ENCODE measurements around the gene PRPF31. TPM values are rescaled to one million over a fixed set of nuclear protein-coding genes. Genes with fewer than 3 reads are reported as not detected.

The PRPF31 gene
- polyA plus RNA-seq (2012; ENCODE audit: insufficient read depth, insufficient read length, low read depth), result 185 TPM

GRCh38 chr19:54115109-54116063 lies at the start of gene PRPF31, which contains the start of gene TFPT:
PRPF31 (plus strand) TSS chr19:54115754; CDS start chr19:54118279, 2,525 bp downstream.
TFPT (minus strand) TSS chr19:54115657; CDS start chr19:54115269, 388 bp downstream.
- TF ChIP-seq CTCF (IDR thresholded peaks at IDR 0.05; ENCODE audit: low read depth, low read length), result no peak
- Histone ChIP-seq H3K36me3 (peaks cover 20% of the 10 kb centered on the region), H3K4me1 (no peaks in the 10 kb centered on the region), H3K4me3 (ENCODE audit: low read depth, low read length) (peak within 1 kb of the TSS; percentile 89), H3K9me3 (no peaks in the 10 kb centered on the region), H3K27me3 (no peaks in the 10 kb centered on the region)
- peak; percentile 94 for DNase-seq

GRCh38 chr19:54069470-54069869 lies 46.1 kb upstream of the PRPF31 start:
- no peak overlapping the region for H3K4me3 ChIP-seq (ENCODE audit: low read depth, low read length)
- no peak for DNase-seq
- peaks cover 12% of the 10 kb centered on the region for H3K27me3 ChIP-seq
- H3K36me3 ChIP-seq, result no peaks in the 10 kb centered on the region
- no peak for TF ChIP-seq CTCF (IDR thresholded peaks at IDR 0.05; ENCODE audit: low read depth, low read length)
- no peaks in the 10 kb centered on the region for H3K4me1 ChIP-seq
- no peaks in the 10 kb centered on the region for H3K9me3 ChIP-seq

- no peak overlapping the region for H3K4me3 ChIP-seq (ENCODE audit: low read depth, low read length)
- no peaks in the 10 kb centered on the region; the same call in 1 of the 2 replicates for H3K27me3 ChIP-seq
- no peak for DNase-seq
- no peak for TF ChIP-seq CTCF (IDR thresholded peaks at IDR 0.05; ENCODE audit: low read depth, low read length)
- no peaks in the 10 kb centered on the region for H3K4me1 ChIP-seq
- H3K9me3 ChIP-seq, result no peaks in the 10 kb centered on the region
- H3K36me3 ChIP-seq, result no peaks in the 10 kb centered on the region
Measured at GRCh38 chr19:54073829-54074228, 41.7 kb upstream of the PRPF31 start.

- H3K27me3 ChIP-seq, result no peaks in the 10 kb centered on the region; the same call in 1 of the 2 replicates
- no peak for DNase-seq
Measured at GRCh38 chr19:54074851-54075250, 40.7 kb upstream of the PRPF31 start.

GRCh38 chr19:54077334-54077733 lies 38.2 kb upstream of the PRPF31 start:
- Histone ChIP-seq H3K4me1 (no peaks in the 10 kb centered on the region), H3K36me3 (no peaks in the 10 kb centered on the region), H3K4me3 (ENCODE audit: low read depth, low read length) (no peak overlapping the region), H3K9me3 (peaks cover 3% of the 10 kb centered on the region), H3K27me3 (no peaks in the 10 kb centered on the region; the same call in 1 of the 2 replicates)
- no peak for DNase-seq
- no peak for TF ChIP-seq CTCF (IDR thresholded peaks at IDR 0.05; ENCODE audit: low read depth, low read length)

More at GRCh38 chr19:54074851-54075250, 40.7 kb upstream of the PRPF31 start:
- Histone ChIP-seq H3K9me3 (no peaks in the 10 kb centered on the region), H3K4me1 (no peaks in the 10 kb centered on the region), H3K36me3 (no peaks in the 10 kb centered on the region), H3K4me3 (ENCODE audit: low read depth, low read length) (no peak overlapping the region)
- no peak for TF ChIP-seq CTCF (IDR thresholded peaks at IDR 0.05; ENCODE audit: low read depth, low read length)

GRCh38 chr19:54081032-54081431 lies 34.5 kb upstream of the PRPF31 start, which contains the start of gene TARM1:
TARM1 (minus strand) TSS chr19:54081365; CDS start chr19:54081340, 25 bp downstream.
- Histone ChIP-seq H3K27me3 (no peaks in the 10 kb centered on the region), H3K4me3 (ENCODE audit: low read depth, low read length) (no peak within 1 kb of the TSS), H3K36me3 (no peaks in the 10 kb centered on the region), H3K4me1 (no peaks in the 10 kb centered on the region), H3K9me3 (peaks cover 3% of the 10 kb centered on the region)
- DNase-seq, result no peak
- no peak for TF ChIP-seq CTCF (IDR thresholded peaks at IDR 0.05; ENCODE audit: low read depth, low read length)

Data from BE2C (cell line).